WI38 (cell line): ENCODE results near the gene UFSP1.
"Not testable (repeated sequence)": the region's sequence is repeated elsewhere in the genome, so short reads cannot be mapped to it uniquely, and the experiment has no call there.

Experiments
- H3K4me3 ChIP-seq: 2 replicates; pipeline ENCODE4 v1.5.1; 2011; ENCODE audit warnings: low read depth, mild to moderate bottlenecking, control low read depth, low read length
- TF ChIP-seq, protein P1 (sequence below): IDR thresholded peaks from 2 replicates; pipeline ENCODE4 v1.5.1; 2012; ENCODE audit warnings: low read depth, mild to moderate bottlenecking, control low read depth, low read length

Gene UFSP1

DNA sequence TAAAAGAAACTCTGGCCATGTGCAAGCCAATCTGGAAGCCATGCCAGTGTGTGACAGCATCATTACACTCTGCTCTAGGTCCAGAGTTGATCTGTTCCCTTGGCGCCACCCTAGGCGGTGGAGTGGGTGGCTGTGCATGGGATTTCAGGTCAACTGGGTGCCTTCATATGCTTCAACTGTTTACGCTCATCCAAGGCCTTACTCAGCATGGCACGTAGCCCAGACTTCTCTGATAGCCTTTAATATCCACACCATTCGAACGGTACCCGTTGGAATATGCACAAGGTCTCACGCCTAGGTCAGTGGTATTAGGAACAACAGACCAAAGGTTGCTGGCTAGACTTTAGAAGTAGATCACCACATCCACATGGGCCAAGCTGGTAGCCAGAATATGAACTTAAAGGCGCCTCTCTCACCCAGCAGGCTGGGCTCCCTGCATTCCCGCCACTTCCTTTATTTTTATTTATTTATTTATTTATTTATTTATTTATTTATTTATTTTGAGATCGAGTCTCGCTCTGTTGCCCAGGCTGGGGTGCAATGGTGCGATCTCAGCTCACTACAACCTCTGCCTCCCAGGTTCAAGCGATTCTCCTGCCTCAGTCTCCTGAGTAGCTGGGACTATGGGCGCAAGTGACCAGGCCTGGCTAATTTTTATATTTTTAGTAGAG lies 24.8 kb upstream of the UFSP1 start:
- no peak overlapping the region for H3K4me3 ChIP-seq
- TF ChIP-seq, protein P1, sequence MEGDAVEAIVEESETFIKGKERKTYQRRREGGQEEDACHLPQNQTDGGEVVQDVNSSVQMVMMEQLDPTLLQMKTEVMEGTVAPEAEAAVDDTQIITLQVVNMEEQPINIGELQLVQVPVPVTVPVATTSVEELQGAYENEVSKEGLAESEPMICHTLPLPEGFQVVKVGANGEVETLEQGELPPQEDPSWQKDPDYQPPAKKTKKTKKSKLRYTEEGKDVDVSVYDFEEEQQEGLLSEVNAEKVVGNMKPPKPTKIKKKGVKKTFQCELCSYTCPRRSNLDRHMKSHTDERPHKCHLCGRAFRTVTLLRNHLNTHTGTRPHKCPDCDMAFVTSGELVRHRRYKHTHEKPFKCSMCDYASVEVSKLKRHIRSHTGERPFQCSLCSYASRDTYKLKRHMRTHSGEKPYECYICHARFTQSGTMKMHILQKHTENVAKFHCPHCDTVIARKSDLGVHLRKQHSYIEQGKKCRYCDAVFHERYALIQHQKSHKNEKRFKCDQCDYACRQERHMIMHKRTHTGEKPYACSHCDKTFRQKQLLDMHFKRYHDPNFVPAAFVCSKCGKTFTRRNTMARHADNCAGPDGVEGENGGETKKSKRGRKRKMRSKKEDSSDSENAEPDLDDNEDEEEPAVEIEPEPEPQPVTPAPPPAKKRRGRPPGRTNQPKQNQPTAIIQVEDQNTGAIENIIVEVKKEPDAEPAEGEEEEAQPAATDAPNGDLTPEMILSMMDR: no peak

GRCh38 chr7:100911484-100911883 lies 22.0 kb upstream of the UFSP1 start:
- no peak overlapping the region for H3K4me3 ChIP-seq
- TF ChIP-seq, protein P1: no peak

DNA sequence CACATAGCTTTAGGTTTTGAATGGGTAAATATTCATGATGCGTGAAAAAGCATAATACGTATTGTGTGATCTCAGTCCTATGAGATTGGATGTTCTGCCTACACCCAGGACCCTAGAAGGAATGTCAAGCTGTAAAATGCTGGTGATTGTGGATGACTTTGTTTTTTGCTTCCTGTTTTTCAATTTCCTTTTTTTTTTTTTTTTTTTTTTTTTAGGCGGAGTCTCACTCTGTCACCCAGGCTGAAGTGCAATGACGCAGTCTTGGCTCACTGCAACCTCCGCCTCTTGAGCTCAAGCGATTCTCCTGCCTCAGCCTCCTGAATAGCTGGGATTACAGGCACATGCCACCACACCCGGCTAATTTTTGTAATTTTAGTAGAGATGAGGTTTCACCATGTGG lies 20.9 kb upstream of the UFSP1 start:
- not testable (repeated sequence) for H3K4me3 ChIP-seq

GRCh38 chr7:100908512-100908911 lies 19.0 kb upstream of the UFSP1 start:
- no peak overlapping the region for H3K4me3 ChIP-seq
- TF ChIP-seq, protein P1: no peak

- TF ChIP-seq, protein P1: no peak
- no peak overlapping the region for H3K4me3 ChIP-seq
Measured at GRCh38 chr7:100902638-100903037, 13.1 kb upstream of the UFSP1 start.

- H3K4me3 ChIP-seq: no peak overlapping the region
- TF ChIP-seq, protein P1: no peak
Measured at GRCh38 chr7:100901921-100902332, 12.4 kb upstream of the UFSP1 start.

DNA sequence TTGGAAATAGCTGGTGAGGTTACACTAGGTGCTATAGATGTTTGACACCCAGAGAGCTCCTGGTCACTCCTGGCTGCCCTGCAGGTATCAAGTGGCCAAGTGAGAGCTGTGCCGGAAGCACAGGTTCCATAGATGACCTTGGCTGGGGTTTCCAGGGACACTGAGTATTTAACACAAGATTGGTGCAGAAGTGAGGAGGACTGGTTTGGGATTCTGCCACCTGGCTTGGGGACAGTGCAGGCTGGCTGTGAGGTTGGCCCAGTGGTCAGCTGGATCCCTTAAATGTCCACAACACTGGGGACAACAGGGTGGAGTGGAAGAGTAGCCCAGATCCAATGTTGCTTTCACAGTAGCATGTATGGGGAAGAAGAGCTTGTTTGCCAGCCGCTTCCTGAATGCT lies 11.5 kb upstream of the UFSP1 start:
- TF ChIP-seq, protein P1: no peak
- no peak overlapping the region for H3K4me3 ChIP-seq

DNA sequence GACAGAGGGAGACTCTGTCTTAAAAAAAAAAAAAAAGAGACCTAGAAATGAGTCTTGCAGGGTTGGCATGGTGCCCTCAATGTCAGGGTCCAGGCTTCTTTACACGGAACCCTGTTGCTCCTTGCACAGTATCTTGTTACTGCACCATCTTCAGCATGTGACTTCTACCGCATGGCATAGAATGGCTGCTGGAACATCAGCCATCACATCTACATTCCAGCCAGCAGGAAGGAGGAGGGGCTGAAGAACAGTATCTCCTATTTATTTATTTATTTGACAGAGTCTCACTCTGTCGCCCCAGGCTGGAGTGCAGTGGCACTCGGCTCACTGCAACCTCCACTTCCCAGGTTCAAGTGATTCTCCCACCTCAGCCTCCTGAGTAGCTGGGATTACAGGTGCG lies 9.9 kb upstream of the UFSP1 start:
- TF ChIP-seq, protein P1: no peak
- H3K4me3 ChIP-seq: no peak overlapping the region
